ENCODE results near the gene NME4. TPM values are rescaled to one million over a fixed set of nuclear protein-coding genes. Genes with fewer than 3 reads are reported as not detected.
"Not testable (repeated sequence)": the region's sequence is repeated elsewhere in the genome, so short reads cannot be mapped to it uniquely, and the experiment has no call there.

The NME4 gene
- total RNA-seq, 1 donor from 2014 or later = 30.4 TPM

DNA sequence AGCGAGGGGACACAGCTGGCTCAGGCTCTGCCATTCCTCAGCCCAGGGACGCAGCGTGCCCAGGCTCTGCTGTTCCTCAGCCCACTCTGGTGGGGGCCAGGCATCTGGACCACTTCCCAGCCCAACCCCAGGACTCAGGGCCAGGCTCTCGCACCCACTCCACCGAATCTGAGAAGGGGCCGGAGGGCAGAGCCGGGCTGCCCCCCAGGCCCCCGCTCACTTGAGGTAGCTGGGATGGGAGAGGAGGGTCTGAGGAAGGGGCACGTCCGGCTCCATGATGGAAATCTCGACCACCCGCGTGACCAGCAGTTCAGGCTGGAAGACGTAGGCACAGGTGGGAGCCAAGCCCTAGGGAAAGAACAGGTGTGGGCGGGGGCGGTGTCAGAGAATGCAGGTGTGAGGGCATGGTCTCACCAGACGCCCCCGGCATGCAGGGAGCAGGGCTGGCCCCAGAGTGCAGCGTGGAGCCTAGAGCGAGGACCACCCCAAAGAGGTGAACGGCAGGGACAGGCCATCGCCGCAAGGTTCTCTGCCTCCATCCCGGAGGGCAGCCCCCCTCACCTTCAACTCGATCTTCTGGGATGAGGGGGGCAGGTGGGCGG lies 20.1 kb upstream of the NME4 start:
- DNase-seq (ENCODE audit: low read depth in 2 of 2) = no peak

DNA sequence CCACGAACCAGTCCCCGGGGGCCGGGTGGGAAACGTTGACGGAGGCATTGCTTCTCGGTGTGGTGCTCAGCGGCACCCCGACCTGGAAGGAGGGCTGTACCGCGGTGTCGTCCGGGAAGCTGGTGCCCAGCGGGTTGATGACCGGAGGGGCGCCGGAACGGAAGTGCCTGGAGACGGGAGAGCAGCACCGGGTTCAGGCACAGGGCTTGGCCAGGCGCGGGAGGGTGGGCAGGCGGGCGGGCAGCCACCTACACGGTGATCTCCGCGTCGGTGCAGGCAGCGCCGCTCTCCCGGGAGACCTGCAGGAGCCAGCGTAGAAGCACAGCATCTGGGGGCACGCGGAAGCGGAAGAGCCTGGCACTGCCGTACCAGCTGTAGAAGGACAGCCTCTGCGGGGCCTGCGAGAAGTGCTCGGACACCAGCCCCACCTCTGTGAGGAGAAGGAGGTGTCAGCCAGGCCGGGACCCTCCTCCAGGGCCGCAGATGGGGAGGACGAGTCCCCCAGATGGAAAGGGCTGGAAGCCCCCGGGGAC lies 19.5 kb upstream of the NME4 start:
- DNase-seq (ENCODE audit: low read depth in 2 of 2) = no peak

DNA sequence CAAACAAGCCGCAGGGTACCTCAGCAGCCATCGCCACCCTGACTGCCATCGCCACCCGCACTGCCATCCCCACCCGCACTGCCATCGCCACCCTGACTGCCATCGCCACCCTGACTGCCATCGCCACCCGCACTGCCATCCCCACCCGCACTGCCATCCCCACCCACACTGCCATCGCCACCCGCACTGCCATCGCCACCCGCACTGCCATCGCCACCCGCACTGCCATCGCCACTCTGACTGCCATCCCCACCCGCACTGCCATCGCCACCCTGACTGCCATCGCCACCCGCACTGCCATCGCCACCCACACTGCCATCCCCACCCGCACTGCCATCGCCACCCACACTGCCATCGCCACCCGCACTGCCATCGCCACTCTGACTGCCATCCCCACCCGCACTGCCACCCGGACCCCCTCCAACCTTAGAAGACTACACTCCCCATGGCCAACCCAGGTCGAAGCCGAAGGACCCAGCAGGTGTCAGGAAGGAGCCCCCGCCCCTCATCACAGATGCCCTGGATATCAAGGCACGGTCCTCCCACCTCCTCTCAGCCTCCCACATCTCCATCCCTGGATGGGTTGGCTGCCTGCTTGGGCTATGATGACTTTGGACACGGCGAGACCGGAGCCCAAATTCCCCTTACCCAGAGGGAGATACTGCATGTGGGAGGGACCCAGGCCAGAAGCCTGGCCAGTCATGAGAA lies 18.7 kb upstream of the NME4 start:
- DNase-seq (ENCODE audit: low read depth in 2 of 2) = not testable (repeated sequence)

DNA sequence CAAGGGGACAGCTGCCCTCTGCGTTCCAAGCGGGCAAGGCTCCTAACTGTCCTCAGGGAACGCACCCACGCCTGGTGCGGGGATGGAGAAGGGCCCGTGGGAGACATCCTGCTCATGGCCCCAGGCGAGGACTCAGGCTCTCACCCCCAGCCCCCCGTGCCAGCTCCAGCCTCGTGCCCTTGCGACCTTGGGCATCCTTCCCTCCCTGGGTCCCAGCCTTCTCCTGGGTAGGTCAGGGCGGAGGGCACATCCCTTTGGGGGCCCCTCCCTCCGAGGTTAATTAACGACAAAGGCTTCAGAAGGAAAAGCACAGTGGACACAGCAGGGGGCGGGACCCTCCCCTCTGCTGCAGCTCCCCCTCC lies 18.2 kb upstream of the NME4 start:
- DNase-seq (ENCODE audit: low read depth in 2 of 2) = no peak

DNA sequence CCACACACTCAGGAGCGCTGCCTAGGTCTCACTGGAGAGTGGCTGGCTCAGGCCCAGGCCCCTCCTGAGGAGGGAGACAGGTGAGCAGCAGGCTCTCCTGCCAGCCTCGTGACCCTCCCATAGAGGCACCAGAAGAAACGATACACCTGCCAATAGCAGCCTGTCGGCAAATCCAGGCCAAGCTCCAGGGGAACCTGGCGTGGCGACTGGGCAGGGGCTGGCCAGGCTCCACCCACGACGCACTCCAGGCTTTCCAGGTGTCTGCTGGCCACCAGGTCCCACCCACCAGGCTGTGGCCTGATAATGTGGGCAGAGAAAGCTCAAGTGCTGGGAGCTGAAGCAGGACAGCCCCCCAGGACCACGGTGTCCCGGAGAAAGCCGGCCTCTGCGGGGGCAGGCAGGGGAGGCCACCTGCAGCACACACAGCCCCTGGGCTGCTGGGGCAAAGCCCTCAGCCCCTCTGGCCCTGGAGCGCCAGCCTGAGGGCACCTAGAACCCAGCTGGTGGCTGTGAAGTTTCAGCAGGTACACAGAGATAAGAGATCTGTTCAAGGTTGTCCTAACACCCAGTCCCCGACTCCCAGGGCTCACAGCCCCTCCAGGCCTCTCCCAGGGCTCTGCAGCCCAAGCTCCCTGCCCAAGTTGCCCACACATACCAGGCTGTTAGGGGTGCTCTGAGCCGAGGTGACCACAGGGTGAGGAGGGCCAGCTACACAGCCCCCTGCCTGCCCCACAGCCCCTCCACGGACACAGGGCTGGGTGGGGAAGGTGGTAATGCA lies 17.6 kb upstream of the NME4 start:
- no peak for DNase-seq (ENCODE audit: low read depth in 2 of 2)

DNA sequence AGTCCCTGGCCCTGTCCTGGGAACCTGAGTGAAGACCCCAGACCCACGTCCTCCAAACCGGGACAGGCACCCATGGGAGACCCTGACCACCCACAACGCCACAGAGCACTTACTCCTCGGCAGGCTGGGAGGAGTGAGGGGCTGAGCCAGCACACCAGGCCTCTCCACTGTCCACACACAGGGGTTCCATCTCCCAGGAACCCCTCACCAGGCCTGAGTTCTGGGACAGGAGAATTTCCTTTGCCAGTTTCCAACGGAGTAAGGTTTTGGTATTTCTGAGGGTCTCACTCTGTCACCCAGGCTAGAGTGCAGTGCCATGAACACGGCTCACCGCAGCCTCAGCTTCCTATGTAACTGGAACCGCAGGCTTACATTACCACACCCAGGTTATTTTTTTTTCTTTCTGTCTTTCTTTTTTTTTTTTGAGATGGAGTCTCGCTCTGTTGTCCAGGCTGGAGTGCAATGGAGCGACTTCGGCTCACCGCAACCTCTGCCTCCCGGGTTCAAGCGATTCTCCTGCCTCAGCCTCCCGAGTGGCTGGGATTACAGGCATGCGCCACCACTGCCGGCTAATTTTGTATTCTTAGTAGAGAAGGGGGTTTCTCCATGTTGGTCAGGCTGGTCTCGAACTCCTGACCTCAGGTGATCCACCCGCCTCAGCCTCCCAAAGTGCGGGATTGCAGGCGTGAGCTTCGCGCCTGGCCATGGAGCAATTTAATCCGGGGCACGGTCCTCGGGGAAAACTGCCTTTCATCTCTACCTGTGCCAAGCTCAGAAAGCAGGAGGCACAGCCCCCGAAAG lies 16.8 kb upstream of the NME4 start:
- no peak for DNase-seq (ENCODE audit: low read depth in 2 of 2)

DNA sequence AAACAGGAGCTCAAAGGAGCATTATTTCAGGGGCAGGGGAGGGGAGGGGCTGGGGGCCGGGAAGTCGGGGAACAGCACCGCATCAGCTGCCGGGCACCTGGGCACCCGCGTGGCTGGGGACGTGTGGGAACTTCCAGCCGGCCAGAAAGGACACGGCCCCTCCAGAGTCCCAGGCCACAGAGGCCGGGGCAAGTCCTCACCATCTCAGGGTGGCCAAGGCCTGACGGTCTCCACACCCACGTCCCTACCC lies 16.3 kb upstream of the NME4 start:
- DNase-seq (ENCODE audit: low read depth in 2 of 2) = no peak

DNA sequence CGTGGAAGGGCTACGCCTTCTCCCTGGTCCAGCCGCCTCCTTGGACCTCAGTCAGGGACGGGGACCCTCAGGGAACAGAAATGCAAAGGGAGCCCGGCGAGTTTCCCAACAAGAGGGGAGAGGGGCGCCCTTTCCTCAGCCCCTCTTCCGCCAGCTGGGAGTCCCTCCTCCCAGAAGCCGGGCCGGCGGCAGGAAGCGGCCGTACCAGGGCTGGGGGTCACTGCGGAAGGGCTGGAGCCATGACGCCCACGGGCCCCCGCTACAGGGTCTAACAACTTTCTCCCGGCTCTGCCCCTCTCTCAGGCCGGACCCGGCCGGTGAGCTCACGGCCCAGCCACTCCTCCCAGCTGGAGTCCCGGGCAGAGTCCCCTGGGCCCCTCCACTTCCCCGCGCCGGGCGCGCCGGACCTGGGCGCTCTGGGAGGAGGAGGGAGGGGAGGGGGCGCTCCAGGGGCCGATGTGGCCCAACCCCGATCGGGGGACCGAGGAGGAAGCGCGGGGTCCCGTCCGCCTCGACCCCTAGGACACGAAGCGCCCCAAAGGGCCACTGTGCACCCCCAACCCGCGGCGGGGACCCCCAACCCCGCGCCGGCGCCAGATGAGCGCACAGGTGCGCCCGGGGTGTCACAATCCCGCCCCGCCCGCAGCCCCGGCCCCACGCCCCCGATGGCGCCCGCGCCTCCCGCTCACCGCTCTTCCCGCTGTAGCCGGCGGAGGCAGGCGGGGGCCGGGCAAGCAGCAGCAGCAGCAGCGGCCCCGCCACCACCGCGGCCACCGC lies 15.8 kb upstream of the NME4 start:
- peak; percentile 19 to 36 for DNase-seq (ENCODE audit: low read depth in 2 of 2)

DNA sequence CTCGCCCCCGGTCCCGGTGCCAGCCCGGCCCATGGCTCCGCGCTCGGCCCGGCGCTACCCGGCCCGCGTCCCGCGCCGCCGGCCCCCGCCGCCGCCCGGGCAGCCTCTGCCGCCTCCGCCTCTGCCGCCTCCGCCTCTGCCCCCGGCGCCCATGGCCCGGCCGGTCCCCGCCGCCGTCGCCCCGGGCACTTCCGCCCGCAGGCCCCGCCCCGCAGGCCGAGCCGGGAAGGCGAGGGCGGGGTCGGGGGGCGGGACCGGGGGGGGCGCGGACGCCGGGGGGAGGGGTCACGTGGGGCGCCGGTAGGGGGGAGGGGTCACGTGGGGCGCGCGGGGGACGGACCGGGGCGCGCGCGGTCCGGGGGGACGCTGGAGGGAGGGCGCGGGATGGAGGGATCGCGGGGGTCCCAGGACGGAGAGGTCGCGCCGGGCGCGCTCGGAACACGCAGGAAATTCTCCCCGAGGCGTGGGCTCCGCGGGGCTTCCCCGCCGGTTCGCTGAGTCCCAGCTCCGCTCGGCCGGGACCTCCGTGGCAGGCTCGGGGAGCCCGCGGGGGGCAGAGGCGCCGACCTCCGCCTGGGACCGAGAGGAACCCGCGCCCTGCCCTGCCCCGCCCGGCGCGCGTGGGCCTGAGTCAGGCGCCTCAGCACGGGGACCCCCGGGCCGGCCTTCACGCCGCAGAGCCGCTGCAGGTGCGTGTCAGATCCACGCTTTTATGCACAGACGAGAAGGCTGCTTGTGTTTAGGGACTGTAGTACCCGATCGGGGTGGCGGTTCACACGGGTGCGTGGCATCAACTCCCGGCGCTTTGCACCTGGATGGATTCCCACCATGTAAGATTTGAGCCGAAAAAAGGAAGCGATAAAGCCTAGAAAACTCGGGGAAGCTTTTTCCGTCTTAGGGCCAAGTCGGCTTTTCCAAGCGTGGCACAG lies 14.9 kb upstream of the NME4 start, which contains the start of gene PGAP6:
Gene PGAP6, minus strand, starts transcription at position 190 of the 929 bp plus-strand sequence. Its CDS starts 157 bp downstream, at position 33.
- peak; percentile 54 to 72 for DNase-seq (ENCODE audit: low read depth in 2 of 2)

DNA sequence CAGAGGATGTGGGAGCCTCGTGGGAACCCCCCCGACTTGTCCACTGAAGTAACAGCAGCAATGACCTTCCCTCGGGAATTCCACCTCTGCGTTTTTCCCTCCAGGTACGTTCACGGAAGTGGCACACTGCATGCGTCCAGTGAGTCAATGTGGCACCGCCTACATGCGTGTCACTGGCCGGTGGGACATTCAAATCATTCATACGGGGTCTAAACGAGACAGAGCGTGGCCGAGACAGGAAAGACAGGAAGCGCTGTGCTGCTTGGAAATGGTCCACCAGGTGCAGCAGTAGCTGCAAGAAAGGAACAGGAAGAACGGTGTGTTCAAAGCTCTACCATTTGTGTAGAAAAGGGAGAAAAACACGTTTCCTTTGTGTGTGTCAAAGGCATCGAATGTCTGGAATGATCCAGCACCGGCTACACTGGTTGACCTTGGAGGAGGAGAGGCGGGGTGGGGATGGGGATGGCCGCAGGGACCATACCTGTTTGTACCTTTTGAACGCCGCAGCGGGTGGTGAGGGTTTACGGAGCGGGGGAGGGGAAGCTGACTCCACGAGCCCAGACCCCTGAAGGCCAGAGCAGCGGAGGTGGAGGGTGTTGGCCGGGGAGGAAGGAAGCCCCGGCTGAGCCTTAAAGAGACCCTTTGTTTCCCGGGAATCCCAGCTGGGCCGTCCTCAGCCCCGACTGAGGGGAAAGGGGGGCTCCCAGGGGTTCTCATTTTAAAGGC lies 13.5 kb upstream of the NME4 start:
- DNase-seq (ENCODE audit: low read depth in 2 of 2) = peak; percentile 48 to 66

DNA sequence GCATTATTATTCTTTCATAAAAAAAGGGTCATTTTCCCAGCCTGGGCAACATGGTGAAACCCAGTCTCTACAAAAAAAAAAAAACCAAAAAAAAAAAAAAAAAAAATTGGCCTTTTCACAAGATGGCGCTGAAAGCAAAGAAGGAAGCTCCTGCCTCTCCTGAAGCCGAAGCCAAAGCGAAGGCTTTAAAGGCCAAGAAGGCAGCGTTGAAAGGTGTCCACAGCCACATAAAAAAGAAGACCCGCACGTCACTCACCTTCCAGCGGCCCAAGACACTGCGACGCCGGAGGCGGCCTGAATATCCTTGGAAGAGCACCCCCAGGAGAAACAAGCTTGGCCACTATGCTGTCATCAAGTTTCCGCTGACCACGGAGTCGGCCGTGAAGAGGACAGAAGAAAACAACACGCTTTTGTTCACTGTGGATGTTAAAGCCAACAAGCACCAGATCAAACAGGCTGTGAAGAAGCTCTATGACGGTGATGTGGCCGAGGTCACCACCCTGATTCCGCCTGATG lies 10.3 kb upstream of the NME4 start:
- no peak for DNase-seq (ENCODE audit: low read depth in 2 of 2)

DNA sequence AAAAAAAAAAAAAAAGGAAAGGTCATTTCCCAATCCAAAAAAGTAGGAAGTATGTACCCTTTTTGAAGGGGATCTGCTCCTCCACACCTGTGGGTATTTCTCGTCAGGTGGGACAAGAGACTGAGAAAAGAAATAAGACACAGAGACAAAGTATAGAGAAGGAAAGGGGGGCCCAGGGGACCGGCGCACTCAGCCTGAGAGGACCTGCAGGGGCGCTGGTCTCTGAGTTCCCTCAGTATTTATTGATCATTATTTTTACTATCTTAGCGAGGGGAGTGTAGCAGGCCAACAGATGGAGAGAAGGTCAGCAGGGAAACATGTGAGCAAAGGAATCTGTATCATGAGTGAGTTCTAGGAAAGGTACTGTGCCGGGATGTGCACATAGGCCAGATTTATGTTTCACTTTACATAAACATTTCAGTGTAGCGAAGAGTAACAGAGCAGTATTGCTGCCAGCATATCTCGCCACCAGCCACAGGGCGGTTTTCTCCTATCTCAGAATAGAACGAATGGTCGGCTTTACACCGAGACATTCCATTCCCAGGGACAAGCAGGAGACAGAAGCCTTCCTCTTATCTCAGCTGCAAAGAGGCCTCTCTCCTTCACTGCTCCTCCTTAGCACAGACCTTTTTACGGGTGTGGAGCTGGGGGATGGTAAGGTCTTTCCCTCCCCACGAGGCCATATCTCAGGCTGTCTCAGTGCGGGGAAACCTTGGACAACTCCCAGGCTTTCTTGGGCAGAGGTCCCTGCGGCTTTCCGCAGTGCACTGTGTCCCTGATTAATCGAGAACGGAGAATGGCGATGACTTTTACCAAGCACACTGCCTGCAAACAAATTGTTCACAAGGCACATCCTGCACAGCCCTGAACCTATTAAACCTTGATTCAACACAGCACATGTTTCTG lies 9.0 kb upstream of the NME4 start:
- not testable (repeated sequence) for DNase-seq (ENCODE audit: low read depth in 2 of 2)

DNA sequence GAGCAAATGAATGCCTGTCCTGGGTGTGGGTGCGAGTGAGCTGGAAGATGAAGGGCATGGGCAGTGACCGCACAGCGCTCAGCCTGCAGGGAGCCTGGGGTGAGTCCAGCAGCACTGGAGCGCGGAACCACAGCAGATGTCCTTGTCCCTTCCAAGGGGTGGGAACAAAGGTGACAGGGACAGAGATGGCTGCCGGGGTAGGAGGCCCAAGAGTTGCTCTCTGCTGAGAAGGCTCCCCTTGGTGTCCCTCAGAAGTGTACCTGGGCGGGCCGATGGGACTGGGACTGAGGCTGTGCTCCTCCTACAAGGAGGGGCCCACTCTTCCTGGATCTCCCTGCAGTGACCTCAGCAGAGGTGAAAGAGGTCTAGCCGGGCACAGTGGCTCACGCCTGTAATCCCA lies 7.6 kb upstream of the NME4 start:
- no peak for DNase-seq (ENCODE audit: low read depth in 2 of 2)

DNA sequence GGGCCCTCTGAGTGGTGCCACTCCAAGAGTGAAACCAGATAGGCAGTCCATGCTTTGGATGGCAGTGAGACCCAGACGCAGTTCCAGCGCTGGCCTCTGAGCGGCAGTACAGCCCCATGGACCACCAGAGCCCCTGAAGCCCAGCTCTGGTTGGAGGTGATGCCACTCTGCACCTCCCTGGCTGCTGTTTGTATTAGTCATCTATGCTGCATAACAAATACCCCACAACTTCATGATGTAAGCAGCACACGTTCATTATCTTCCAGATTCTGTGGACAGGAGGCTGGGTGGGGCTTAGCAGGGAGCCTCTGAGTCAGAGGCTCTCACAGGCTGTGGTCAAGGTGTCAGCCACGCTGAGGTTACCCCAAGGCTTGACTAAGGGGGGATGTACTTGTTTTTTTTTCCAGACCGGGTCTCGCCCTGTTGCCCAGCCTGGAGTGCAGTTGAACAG lies 5.1 kb upstream of the NME4 start:
- peak; percentile 78 for DNase-seq (ENCODE audit: low read depth in 2 of 2)

DNA sequence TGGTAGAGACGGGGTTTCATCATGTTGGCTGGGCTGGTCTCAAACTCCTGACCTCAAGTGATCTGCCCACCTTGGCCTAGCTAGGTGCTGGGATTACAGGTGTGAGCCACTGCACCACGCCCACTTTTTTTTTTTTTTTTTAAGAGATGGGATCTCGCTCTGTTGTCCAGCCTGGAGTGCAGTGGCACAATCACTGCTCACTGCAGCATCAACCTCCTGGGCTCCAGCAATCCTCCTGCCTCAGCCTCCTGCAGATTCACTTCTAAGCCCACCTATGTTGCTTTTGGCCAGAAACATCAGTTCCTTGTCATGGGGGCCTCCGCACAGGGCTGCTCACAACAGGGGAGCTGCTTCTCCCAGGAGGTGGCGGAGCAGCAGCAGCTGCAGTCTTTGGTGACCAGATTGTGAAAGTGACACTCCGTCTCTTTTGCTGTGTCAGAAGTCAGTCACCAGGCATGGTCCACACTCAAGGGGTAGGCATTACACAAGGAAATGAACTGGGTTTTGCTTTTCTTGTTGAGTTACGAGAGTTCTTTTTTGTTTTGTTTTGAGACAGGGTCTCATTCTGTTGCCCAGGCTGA lies 4.5 kb upstream of the NME4 start:
- no peak for DNase-seq (ENCODE audit: low read depth in 2 of 2)

DNA sequence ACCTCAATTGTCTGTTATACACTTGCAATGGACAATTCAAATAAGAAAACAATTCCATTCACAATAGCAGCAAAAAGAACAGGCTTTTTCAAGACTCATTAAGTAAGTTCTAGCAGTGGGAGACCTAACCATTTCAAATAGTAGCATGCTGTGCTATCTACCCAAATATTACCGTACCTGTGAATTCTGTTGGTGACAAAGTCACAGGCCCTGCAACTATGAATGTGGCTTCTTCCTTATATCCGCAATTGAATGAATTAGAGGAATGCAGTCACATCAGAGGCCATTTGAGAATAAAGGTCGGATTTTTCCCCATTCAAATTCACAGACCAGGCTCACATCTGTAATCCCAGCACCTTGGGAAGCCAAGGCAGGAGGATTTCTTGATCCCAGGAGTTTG lies 800 bp upstream of the NME4 start:
- no peak for DNase-seq (ENCODE audit: low read depth in 2 of 2)

DNA sequence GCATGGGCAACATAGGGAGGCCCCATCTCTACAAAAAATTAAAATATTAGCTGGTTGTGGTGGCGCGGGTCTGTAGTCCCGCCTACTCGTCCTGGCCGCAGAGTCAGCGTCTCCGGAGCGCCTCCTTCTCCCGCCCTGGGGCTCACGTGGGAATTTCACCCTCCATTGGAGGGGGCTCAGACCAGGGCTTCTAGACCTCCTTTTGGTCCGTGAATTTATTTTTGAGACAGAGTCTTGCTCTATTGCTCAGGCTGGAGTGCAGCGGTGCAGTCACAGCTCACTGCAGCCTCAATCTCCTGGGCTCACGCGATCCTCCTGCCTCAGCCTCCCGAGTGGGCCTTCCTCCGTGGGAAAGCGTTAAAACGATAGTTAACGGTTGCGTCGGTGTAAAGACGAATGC lies 394 bp upstream of the NME4 start:
- DNase-seq (ENCODE audit: low read depth in 2 of 2) = peak; percentile 48 to 59

Data from lung microvascular endothelial cell (primary cell).